GM19099 (cell line): Measurements from ENCODE around the gene SOAT1.

ENCODE experiments used
- POLR2A ChIP-seq: IDR thresholded peaks from 3 replicates; pipeline ENCODE4 v1.6.1; 2011; ENCODE audit warnings: low read depth; ENCODE audit not compliant: insufficient read length; ENCODE audit errors: extremely low read depth

Gene SOAT1

DNA sequence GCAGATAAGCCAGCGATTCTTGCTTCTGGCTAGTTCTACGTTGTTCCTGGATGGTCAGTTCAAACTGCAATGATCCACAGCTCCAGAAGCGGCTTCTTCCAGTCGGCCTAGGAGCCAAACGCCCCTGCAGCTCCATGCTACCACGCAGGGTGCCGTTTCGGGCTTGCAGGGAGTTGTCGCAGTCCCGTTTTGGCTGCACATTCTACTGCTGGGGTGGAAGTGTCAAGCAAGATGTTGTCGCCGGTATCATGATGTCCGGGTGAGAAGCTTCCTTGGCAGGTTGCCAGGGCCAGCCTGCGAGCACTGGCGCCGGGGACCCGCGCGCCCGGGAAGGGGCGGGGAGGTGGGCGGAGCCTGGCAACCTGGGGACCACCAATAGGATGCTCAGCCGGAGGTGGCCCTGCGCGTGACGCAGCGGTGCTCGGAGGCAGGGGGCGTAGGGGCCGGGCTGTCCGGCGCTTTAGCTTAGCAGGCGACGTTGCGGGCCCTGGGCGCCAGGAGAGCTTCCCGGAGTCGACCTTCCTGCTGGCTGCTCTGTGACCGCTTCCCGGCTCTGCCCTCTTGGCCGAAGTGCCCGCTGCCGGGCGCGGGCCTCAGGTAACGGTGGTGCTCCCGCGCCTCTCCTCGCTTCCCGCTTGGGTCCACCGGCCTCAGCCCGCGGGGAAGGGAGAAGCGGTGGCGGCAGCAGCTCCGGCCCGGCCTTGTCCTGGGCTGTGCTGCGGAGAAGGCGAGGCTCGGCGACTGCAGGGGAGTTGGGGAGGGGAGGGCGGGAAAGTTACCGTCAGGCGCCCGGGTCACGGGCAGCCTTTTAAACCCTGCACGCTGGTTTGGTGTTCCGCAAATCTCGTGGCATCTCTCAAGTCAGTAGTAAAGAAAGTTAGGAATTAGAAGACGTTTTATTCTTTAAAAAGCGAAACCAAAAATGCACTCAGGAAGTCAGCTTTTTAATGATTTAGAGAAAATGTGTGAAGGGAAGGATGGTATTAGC is at the start of gene SOAT1:
SOAT1 (plus strand) TSS at position 458 of the 988 bp plus-strand sequence. CDS start 8,888 bp downstream, outside the sequence.
- peak; percentile 94 for TF ChIP-seq POLR2A

DNA sequence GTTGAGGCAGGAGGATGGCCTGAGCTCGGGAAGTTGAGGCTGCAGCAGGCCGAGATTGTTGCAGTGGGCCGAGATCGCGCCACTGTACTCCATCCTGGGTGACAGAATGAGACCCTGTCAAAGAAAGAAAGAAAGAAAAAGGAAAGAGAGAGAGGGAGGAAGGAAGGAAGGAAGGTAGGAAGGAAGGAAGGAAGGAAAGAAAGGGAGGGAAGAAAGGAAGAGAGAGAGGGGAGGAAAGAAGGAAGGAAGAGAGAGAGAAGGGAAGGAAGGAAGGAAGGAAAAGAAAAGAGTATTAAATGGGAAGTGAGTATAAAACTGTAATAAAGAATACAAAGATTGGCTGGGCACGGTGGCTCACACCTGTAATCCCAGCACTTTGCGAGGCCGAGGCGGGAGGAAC is 45.7 kb upstream of the SOAT1 start:
- TF ChIP-seq POLR2A, result no peak

DNA sequence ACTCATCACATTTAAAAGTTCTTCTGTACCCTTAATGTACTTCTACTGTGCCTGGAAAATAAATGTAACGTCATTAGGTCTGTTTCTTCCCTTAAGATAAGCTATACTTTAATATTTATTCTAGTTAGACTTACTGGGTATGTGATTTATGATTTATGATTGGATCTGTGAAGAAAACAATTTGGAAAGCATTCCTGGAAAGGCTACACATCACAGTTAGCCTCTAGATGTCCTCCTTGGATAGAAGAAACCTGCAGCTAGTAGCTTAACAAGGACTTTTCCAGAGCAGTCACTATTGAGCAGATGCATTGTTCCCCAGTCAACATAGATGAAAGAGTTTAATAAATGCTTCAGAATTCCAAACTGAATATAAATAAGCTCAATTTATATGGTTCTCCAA is 41.9 kb upstream of the SOAT1 start:
- TF ChIP-seq POLR2A, result no peak

DNA sequence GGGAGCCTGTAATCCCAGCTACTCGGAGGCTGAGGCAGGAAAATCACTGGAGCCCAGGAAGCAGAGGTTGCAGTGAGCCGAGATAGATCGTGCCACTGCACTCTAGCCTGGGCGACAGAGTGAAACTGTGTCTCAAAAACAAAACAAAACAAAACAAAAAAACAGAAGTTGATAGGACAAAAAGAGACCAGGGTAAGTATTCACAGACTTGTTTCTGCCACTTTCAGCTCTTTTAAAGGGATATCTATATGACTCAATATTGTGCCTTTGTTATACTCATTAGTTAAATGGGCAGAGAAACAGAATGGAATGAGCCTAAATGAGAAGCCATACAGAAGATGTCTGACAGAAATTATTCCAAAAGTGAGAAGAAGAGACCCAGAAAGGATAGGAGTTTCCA is 41.0 kb upstream of the SOAT1 start:
- TF ChIP-seq POLR2A, result no peak

DNA sequence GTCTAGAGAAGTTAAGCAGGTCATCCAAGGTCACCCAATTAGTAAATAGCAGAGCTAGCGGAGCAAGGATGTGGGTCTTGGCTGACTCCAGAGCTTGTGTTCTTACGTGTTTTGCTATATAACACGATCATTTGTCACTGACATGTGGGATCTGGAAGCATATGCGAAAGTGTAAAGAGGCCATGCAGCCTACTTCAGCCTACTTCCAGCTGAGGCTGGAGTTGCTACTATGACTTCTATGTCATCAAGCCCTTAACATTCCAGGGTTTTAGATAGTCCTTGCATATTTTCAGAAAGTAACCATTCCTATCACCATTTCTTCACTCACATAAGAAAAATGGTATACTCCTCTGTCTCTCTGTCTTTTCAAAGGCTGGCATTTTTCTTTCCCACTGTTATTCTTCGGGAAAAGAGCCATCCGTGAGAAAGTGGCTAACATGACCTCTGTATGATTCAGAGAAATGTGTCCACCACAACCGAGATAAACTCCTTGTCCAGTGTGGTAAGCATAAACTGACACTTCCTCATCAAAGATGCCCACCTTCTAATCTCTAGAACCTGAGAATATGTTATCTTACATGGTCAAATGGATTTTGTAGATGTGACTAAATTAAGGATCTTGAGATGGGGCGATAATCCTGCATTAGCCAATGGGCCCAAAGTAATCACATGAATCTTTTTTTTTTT is 40.2 kb upstream of the SOAT1 start:
- TF ChIP-seq POLR2A, result no peak

DNA sequence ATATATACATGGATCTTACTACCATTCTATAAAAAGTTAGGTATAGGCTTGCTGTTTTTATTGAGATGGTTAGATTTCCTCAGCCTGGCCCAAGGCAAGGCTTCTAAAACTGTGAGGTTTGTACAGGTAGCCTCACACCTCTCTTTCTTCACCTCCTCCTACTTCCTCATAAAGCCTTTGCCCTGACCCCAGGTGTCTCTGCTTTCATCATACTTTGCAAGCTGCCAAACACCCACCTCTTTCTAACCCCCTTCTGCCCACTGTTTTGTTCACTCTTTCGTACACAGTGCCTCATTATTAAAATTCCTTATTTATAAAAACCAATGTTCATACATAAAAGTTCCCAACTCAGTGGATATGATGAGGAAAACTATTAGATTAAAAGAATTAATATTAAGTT is 31.4 kb upstream of the SOAT1 start:
- TF ChIP-seq POLR2A, result no peak

DNA sequence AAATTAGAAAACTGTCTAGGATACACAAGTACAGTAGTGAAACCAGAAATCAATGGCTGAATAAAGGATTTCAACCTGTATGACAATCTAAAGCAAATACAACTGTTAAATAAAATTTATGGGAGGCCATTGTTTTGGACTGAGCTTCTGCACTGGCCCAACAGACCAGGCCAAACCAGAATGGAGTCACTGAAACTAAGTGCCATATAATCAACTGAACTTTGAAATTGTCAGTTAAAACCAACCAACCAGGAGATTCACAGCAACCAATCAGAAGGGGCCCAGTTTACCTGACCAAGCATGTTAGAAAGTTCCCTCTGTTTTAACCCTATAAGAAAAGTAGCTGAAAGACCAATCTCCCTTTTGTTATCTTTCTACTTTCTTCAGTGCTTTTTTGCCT is 30.5 kb upstream of the SOAT1 start:
- TF ChIP-seq POLR2A, result no peak

DNA sequence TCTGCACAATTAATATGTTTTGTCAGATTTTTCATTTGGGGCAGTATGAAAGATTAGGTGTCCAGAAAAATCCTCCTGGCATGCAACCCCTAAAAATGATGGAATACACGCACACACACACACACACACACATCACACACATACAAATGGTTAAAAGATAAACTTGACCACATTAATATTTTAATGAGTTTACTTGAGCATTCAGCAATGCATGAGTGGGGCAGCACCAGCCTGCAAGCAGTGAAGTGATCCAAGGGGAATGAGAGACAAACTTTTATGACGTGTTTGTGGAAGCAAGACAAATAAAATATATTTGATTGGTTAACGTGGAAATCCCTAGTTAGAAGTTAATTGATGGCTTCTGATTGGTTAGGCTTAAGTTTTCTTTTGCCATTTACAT is 29.1 kb upstream of the SOAT1 start:
- TF ChIP-seq POLR2A, result no peak

DNA sequence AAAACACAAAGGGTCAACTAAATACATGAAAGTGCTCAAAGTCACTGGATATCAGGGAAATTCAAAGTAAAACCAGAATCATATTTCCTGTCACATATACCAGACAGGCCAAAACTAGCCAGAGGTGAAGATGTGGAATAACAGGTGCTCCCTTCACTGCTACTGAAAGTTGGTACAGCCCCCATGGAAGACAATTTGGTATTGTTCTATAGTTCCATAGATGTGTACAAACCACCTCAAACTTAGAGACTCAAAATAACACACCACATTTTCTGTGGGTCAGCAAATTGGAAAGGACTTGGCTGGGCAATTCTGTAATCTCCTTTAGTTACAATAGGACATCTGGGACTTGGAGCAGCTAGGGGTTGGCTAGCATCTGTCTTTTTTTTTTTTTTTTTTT is 24.5 kb upstream of the SOAT1 start:
- no peak for TF ChIP-seq POLR2A

DNA sequence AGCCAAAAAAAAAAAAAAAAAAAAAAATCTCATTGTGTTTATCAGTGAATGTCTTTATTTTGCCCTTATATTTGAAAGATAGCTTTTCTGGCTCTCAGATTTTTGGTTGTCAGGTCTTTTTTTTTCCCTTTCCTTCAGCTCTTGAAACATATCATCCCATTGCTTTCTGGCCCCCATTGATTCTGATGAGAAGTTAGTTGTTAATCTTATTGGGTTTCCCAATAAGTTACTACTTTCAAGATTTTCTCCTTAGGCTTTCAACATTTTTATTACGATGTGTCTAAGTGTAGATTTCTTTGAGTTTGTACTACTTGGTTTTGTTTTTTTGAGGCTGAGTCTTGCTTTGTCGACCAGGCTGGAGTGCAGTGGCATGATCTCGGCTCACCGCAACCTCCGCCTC is 14.7 kb upstream of the SOAT1 start:
- TF ChIP-seq POLR2A, result no peak

DNA sequence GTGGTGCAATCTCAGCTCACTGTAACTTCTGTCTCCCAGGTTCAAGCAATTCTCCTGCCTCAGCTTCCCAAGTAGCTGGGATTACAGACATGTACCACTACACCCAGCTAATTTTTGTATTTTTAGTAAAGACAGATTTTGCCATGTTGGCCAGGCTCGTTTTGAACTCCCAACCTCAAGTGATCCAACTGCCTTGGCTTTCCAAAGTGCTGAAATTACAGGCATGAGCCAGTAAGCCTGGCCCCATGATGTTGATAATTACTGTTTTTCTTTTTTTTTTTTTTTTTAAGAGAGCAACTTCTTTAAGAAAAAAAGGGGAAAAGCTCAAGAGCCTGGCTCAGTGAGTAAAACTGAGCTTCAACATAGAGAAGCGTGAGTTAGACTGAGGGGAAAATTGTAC is 9.6 kb upstream of the SOAT1 start:
- no peak for TF ChIP-seq POLR2A

DNA sequence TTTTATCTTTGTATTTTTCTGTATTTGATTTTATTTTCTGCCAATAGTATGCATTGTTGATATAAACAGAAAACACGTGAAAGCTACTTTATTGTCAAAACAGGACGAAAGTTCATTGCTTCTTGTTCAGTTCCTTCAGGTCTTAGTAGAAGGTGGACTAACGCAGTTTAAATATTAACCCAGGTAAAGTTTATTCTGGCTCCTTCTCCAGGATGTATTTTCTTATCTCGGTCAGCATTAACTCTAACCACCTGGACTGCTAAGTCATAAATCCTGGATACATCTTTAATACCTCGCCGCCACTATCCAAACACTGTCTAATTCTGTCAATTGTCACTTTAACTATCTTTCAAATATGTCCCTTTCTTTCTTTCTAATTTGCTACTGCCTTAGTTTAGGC is 5.7 kb upstream of the SOAT1 start:
- no peak for TF ChIP-seq POLR2A

DNA sequence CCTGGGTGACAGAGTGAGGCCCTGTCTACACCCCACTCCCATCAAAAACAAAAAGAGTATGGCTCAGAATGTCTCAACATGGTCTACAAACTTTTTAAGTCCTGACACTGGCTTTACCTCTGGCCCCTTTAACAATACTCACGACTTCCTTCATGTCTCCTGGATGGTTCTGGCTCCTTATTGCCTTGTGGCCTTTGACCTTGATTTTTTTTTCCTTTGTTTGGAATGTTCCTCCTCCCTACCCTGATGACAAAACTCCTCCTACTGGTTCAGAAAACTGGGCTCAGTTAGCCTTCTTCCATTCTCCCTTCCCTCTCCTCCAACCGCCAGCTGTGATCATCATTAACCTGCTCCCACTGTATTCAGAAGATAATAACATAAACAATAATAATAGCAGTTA is 4.6 kb upstream of the SOAT1 start:
- no peak for TF ChIP-seq POLR2A

DNA sequence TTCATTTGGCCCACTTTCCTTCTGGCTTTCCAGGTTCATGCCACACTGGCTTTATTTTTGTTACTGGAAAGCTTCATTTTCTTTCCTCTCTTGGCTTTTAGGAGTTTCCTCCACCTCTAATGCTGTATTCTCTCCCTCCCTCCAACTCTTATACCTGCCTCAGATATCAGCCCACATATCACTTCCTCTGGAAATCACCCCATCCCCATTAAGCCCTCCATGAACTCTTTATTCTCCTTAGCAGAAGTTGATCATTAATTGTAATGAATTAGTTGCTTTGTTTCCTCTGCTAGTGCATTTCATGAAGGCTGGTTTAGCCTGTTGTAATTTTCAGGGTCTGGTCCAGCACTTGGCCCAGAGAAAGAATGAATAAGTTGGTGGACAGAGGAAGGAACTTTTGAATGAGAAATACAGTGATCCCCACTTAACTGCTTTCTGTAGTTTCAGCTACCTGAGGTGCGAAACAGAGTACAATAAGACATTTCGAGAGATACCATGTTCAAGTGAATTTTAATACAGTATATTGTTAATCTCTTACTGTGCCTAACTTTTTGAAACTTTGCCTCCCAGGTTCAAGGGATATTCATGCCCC is 1.7 kb downstream of the SOAT1 start:
- peak; percentile 49 for TF ChIP-seq POLR2A

DNA sequence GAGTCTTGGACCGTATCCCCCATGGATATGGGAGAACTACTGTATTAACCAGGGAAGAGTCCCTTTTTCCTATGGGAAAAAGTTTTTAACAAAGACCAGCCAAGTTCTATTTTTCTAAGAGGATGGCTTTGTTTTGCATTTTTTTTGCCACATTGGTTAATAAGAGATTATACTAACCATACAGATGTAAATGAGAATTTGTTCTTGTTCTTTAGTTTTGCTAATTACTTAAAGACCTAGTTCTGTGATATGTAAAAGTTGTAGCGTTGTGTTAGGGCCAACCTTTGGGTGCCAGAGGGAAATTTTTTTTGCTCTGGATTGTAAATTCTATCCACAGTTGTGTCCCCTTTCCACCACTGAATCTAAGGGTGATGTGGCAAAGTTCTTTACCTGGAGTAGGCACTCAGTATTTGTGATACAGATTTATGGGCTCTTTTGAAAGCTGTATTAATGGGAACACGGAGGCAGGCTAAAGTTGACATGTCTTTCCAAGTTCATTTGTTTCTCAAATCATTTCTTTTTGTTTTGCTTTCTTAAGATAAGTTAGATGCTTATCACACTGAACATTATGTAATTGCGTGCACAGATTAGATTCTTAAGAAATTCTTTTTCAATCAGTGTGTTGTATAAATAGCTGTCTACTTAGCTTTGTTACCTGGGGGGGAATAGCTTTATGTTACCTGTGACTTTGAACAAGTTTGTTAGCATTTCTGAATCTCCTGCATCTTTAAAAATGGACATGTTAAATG is 2.9 kb downstream of the SOAT1 start:
- no peak for TF ChIP-seq POLR2A
